Fibroblast of skin of left biceps (primary cell): Measurements from ENCODE around the gene FILIP1L.
A peak's percentile ranks its signal among the peaks of the same experiment; 100 is the strongest.

Source experiments
- DNase-seq, 2 experiments: peaks; one replicate each; pipeline ENCODE4 v3.0.0-alpha.2; 2013; ENCODE audit warnings: low read depth in 2 of 2

The FILIP1L gene

GRCh38 chr3:100042166-100042981 is 71.9 kb downstream of the FILIP1L start:
- DNase-seq = peak; percentile 86 to 87

- DNase-seq = peak; percentile 89 to 92
These were observed 73.0 kb downstream of the FILIP1L start for GRCh38 chr3:100041328-100041749.

GRCh38 chr3:100040451-100041225 is 73.7 kb downstream of the FILIP1L start:
- DNase-seq = peak in 1 of 2 experiments; percentile 58

GRCh38 chr3:100039075-100039474 is 75.2 kb downstream of the FILIP1L start:
- DNase-seq = no peak

- peak; percentile 80 to 82 for DNase-seq
These were observed 80.3 kb downstream of the FILIP1L start for GRCh38 chr3:100033903-100034471.

- DNase-seq = peak; percentile 76 to 83
These were observed 81.1 kb downstream of the FILIP1L start for GRCh38 chr3:100033184-100033583.

GRCh38 chr3:100032243-100032642 is 82.1 kb downstream of the FILIP1L start:
- DNase-seq = peak in 1 of 2 experiments; percentile 52

- DNase-seq = no peak
These were observed 83.3 kb downstream of the FILIP1L start for GRCh38 chr3:100030914-100031425.

- DNase-seq = no peak
These were observed 84.0 kb downstream of the FILIP1L start for GRCh38 chr3:100030346-100030745.

- no peak for DNase-seq
These were observed 84.6 kb downstream of the FILIP1L start for GRCh38 chr3:100029689-100030088.

- DNase-seq = no peak
These were observed 85.2 kb downstream of the FILIP1L start for GRCh38 chr3:100029052-100029451.

GRCh38 chr3:100027321-100027720 is 87.0 kb downstream of the FILIP1L start:
- no peak for DNase-seq

- DNase-seq = no peak
These were observed 89.6 kb downstream of the FILIP1L start for GRCh38 chr3:100024520-100025303.

GRCh38 chr3:100023595-100023994 is 90.7 kb downstream of the FILIP1L start:
- no peak for DNase-seq

- DNase-seq = no peak
These were observed 91.2 kb downstream of the FILIP1L start for GRCh38 chr3:100023150-100023549.

GRCh38 chr3:100022506-100022905 is 91.8 kb downstream of the FILIP1L start:
- no peak for DNase-seq

- DNase-seq = no peak
These were observed 93.2 kb downstream of the FILIP1L start for GRCh38 chr3:100020876-100021644.

GRCh38 chr3:100019719-100020118 is 94.6 kb downstream of the FILIP1L start:
- DNase-seq = no peak

- no peak for DNase-seq
These were observed 95.5 kb downstream of the FILIP1L start for GRCh38 chr3:100018806-100019205.

GRCh38 chr3:100010087-100010417 is 104.2 kb downstream of the FILIP1L start:
- no peak for DNase-seq
